Measurements from ENCODE around the gene VSIG4.

The VSIG4 gene

DNA sequence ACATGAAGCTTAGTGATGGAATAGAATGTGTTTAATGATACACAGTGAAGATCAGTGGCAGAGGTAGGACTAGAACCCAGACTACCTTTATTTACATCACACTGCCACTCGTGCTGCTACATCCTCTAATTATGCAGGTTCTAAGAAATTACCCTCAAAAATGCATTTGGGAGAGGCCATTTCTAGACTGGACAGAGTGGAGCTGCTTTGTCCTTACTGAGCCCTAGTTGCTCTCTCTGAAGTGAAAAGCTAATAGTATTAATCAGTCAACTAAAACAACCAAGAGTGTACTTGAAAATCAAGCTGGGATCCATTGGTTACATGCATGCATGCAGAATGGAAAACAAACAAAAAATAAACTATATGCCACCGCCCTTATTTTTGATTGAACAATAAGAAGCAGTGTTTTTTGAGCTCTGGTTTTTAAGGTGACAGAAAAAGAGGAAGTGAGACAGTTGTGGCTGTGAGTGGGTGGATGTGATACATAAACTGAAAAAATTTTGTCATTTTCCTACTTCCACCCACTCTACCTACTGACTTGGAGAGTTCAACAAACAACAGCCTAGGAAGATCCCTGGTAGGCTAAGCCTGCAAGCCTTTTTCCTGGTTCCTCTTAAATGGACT, 6.8 kb upstream of the VSIG4 start:
- no peak overlapping the region for H2BK5ac ChIP-seq (ENCODE audit: low read length)
- no peak overlapping the region for H3K9ac ChIP-seq (ENCODE audit: low read length)
- no peaks in the 10 kb centered on the region for H3K4me1 ChIP-seq (ENCODE audit: control insufficient read depth, low read depth, low read length)
- no peak overlapping the region for H3K27ac ChIP-seq (ENCODE audit: low read depth, low read length)
- no peak overlapping the region for H4K5ac ChIP-seq (ENCODE audit: low read length)
- no peaks in the 10 kb centered on the region for H3K36me3 ChIP-seq (ENCODE audit: control insufficient read depth, insufficient read depth, low read length)
- no CpG with 5 or more reads among the region's 2 CpGs for WGBS (ENCODE audit: extremely low coverage, insufficient coverage, low lambda C conversion rate)
- H2BK15ac ChIP-seq (replicated peaks; ENCODE audit: low read depth): no peak overlapping the region
- no peak overlapping the region for H2BK120ac ChIP-seq (ENCODE audit: low read depth, low read length)
- no peak overlapping the region for H3K4me2 ChIP-seq (ENCODE audit: low read length)
- no peak overlapping the region for H3K56ac ChIP-seq (ENCODE audit: low read length)
- no peak overlapping the region for H4K8ac ChIP-seq (ENCODE audit: low read depth, low read length)
- H3K23ac ChIP-seq (ENCODE audit: low read length): no peak overlapping the region
- no peaks in the 10 kb centered on the region for H3K79me1 ChIP-seq (ENCODE audit: low read length)
- H3K4ac ChIP-seq (ENCODE audit: low read depth, low read length): no peak overlapping the region
- H3K18ac ChIP-seq (ENCODE audit: low read length): no peak overlapping the region
- H3K4me3 ChIP-seq (ENCODE audit: low read length): no peak overlapping the region
- no peaks in the 10 kb centered on the region for H3K27me3 ChIP-seq (ENCODE audit: insufficient read depth, low read length, poor library complexity)
- no peak overlapping the region for H2AK5ac ChIP-seq (ENCODE audit: low read length)
- H3K79me2 ChIP-seq (ENCODE audit: control insufficient read depth, insufficient read depth, low read length): no peaks in the 10 kb centered on the region
- DNase-seq: no peak

GRCh38 chrX:66045894-66046293, 6.0 kb upstream of the VSIG4 start:
- Histone ChIP-seq H3K27ac (ENCODE audit: low read depth, low read length) (no peak overlapping the region), H3K79me1 (ENCODE audit: low read length) (no peaks in the 10 kb centered on the region), H3K79me2 (ENCODE audit: control insufficient read depth, insufficient read depth, low read length) (no peaks in the 10 kb centered on the region), H3K36me3 (ENCODE audit: control insufficient read depth, insufficient read depth, low read length) (no peaks in the 10 kb centered on the region), H2AK5ac (ENCODE audit: low read length) (no peak overlapping the region), H3K27me3 (ENCODE audit: insufficient read depth, low read length, poor library complexity) (no peaks in the 10 kb centered on the region), H2BK5ac (ENCODE audit: low read length) (no peak overlapping the region), H3K4me3 (ENCODE audit: low read length) (no peak overlapping the region), H3K18ac (ENCODE audit: low read length) (no peak overlapping the region), H3K23ac (ENCODE audit: low read length) (no peak overlapping the region), H3K4ac (ENCODE audit: low read depth, low read length) (no peak overlapping the region), H4K8ac (ENCODE audit: low read depth, low read length) (no peak overlapping the region), H2BK120ac (ENCODE audit: low read depth, low read length) (no peak overlapping the region), H3K56ac (ENCODE audit: low read length) (no peak overlapping the region), H2BK15ac (replicated peaks; ENCODE audit: low read depth) (no peak overlapping the region), H3K9ac (ENCODE audit: low read length) (no peak overlapping the region), H3K4me1 (ENCODE audit: control insufficient read depth, low read depth, low read length) (no peaks in the 10 kb centered on the region), H4K5ac (ENCODE audit: low read length) (no peak overlapping the region), H3K4me2 (ENCODE audit: low read length) (no peak overlapping the region)
- DNase-seq: no peak

DNA sequence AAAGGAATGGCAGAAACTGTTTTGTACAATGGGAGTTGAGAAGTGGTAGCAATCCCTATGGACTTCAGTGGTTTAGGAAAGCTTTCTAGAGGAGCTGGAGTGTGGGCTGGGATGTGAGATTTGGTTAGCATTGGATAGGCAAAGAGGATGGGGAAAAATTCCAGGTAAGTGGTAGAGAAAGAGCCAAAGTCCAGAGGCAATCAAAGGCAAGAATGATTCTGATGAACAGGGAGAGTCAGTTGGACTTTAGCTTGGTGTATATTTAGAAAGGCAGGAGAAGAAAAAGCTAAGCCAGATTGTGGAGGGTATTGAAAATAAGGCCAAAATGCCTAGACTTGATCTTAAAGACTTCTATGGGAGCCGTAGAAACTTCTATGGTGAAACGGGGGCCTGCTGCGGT, 3.7 kb upstream of the VSIG4 start:
- no peak overlapping the region for H2BK15ac ChIP-seq (replicated peaks; ENCODE audit: low read depth)
- no peak overlapping the region for H4K5ac ChIP-seq (ENCODE audit: low read length)
- H3K56ac ChIP-seq (ENCODE audit: low read length): no peak overlapping the region
- no peak overlapping the region for H3K23ac ChIP-seq (ENCODE audit: low read length)
- no peaks in the 10 kb centered on the region for H3K79me1 ChIP-seq (ENCODE audit: low read length)
- no peak overlapping the region for H3K27ac ChIP-seq (ENCODE audit: low read depth, low read length)
- no peaks in the 10 kb centered on the region for H3K79me2 ChIP-seq (ENCODE audit: control insufficient read depth, insufficient read depth, low read length)
- no peaks in the 10 kb centered on the region for H3K27me3 ChIP-seq (ENCODE audit: insufficient read depth, low read length, poor library complexity)
- no peaks in the 10 kb centered on the region for H3K4me1 ChIP-seq (ENCODE audit: control insufficient read depth, low read depth, low read length)
- no peak overlapping the region for H3K18ac ChIP-seq (ENCODE audit: low read length)
- no CpG with 5 or more reads among the region's 3 CpGs for WGBS (ENCODE audit: extremely low coverage, insufficient coverage, low lambda C conversion rate)
- no peak overlapping the region for H2BK5ac ChIP-seq (ENCODE audit: low read length)
- H3K4me2 ChIP-seq (ENCODE audit: low read length): no peak overlapping the region
- H3K36me3 ChIP-seq (ENCODE audit: control insufficient read depth, insufficient read depth, low read length): no peaks in the 10 kb centered on the region
- no peak for DNase-seq
- H2AK5ac ChIP-seq (ENCODE audit: low read length): no peak overlapping the region
- no peak overlapping the region for H2BK120ac ChIP-seq (ENCODE audit: low read depth, low read length)
- H4K8ac ChIP-seq (ENCODE audit: low read depth, low read length): no peak overlapping the region
- no peak overlapping the region for H3K9ac ChIP-seq (ENCODE audit: low read length)
- H3K4me3 ChIP-seq (ENCODE audit: low read length): no peak overlapping the region
- no peak overlapping the region for H3K4ac ChIP-seq (ENCODE audit: low read depth, low read length)

DNA sequence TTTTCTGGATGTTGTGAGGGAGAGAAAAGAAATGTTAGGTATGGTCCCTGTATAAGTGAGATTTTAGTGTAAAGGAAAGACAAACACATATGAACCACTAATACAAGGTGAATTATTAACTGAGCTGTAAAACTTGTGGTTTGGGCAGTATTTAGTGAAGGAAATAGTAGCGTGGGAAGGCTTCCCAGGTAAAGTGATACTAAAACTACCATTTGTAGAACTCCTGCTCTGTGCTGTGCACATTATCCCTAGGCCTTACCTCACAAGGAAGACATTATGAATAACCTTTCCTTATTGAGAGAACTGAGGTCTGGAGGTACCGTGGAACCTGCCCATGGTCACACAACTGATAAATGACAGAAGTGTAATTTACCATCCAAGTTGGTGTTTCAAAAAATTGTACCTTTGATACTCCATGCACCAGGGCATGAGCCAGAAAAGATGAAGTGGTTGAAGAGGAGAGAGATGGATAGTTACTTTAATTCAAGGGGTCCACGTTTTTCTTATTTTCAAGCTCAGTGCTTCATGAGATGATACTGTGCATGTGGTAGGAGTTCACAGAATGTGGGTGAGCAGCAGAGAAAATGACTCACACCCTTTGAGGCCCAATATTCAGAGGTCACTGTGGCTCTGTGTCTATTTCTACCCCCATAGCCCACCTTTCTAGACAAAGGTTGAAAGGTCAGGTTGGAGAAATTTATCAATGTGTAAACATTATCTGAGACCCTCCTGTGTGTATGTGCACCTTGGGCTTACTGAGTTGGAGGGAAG, 2.6 kb upstream of the VSIG4 start:
- Histone ChIP-seq H3K36me3 (ENCODE audit: control insufficient read depth, insufficient read depth, low read length) (no peaks in the 10 kb centered on the region), H3K4me3 (ENCODE audit: low read length) (no peak overlapping the region), H3K4ac (ENCODE audit: low read depth, low read length) (no peak overlapping the region), H4K5ac (ENCODE audit: low read length) (no peak overlapping the region), H2AK5ac (ENCODE audit: low read length) (no peak overlapping the region), H3K56ac (ENCODE audit: low read length) (no peak overlapping the region), H3K27ac (ENCODE audit: low read depth, low read length) (no peak overlapping the region), H3K9ac (ENCODE audit: low read length) (no peak overlapping the region), H4K8ac (ENCODE audit: low read depth, low read length) (no peak overlapping the region), H3K23ac (ENCODE audit: low read length) (no peak overlapping the region), H3K4me1 (ENCODE audit: control insufficient read depth, low read depth, low read length) (no peaks in the 10 kb centered on the region), H2BK5ac (ENCODE audit: low read length) (no peak overlapping the region), H3K79me1 (ENCODE audit: low read length) (no peaks in the 10 kb centered on the region), H3K79me2 (ENCODE audit: control insufficient read depth, insufficient read depth, low read length) (no peaks in the 10 kb centered on the region), H3K4me2 (ENCODE audit: low read length) (no peak overlapping the region), H2BK15ac (replicated peaks; ENCODE audit: low read depth) (no peak overlapping the region), H2BK120ac (ENCODE audit: low read depth, low read length) (no peak overlapping the region), H3K27me3 (ENCODE audit: insufficient read depth, low read length, poor library complexity) (no peaks in the 10 kb centered on the region), H3K18ac (ENCODE audit: low read length) (no peak overlapping the region)
- no CpG with 5 or more reads among the region's 3 CpGs for WGBS (ENCODE audit: extremely low coverage, insufficient coverage, low lambda C conversion rate)
- no peak for DNase-seq

- no peaks in the 10 kb centered on the region for H3K79me2 ChIP-seq (ENCODE audit: control insufficient read depth, insufficient read depth, low read length)
- H3K4me2 ChIP-seq (ENCODE audit: low read length): no peak overlapping the region
- no peak overlapping the region for H4K8ac ChIP-seq (ENCODE audit: low read depth, low read length)
- no peak overlapping the region for H3K18ac ChIP-seq (ENCODE audit: low read length)
- no peak overlapping the region for H3K23ac ChIP-seq (ENCODE audit: low read length)
- no peaks in the 10 kb centered on the region for H3K27me3 ChIP-seq (ENCODE audit: insufficient read depth, low read length, poor library complexity)
- no peak for DNase-seq
- no peaks in the 10 kb centered on the region for H3K4me1 ChIP-seq (ENCODE audit: control insufficient read depth, low read depth, low read length)
- H3K4me3 ChIP-seq (ENCODE audit: low read length): no peak overlapping the region
- H3K27ac ChIP-seq (ENCODE audit: low read depth, low read length): no peak overlapping the region
- H3K4ac ChIP-seq (ENCODE audit: low read depth, low read length): no peak overlapping the region
- H3K36me3 ChIP-seq (ENCODE audit: control insufficient read depth, insufficient read depth, low read length): no peaks in the 10 kb centered on the region
- H3K9ac ChIP-seq (ENCODE audit: low read length): no peak overlapping the region
- H3K56ac ChIP-seq (ENCODE audit: low read length): no peak overlapping the region
- no peak overlapping the region for H2AK5ac ChIP-seq (ENCODE audit: low read length)
- H3K79me1 ChIP-seq (ENCODE audit: low read length): no peaks in the 10 kb centered on the region
- no peak overlapping the region for H2BK120ac ChIP-seq (ENCODE audit: low read depth, low read length)
- H2BK5ac ChIP-seq (ENCODE audit: low read length): no peak overlapping the region
- H2BK15ac ChIP-seq (replicated peaks; ENCODE audit: low read depth): no peak overlapping the region
- no peak overlapping the region for H4K5ac ChIP-seq (ENCODE audit: low read length)
- WGBS (ENCODE audit: extremely low coverage, insufficient coverage, low lambda C conversion rate): no CpG with 5 or more reads among the region's 1 CpG
Measured at GRCh38 chrX:66038115-66038514, 1.8 kb downstream of the VSIG4 start.

GRCh38 chrX:66036231-66036630, 3.6 kb downstream of the VSIG4 start:
- no peak overlapping the region for H3K4me3 ChIP-seq (ENCODE audit: low read length)
- DNase-seq: no peak
- no peak overlapping the region for H2BK120ac ChIP-seq (ENCODE audit: low read depth, low read length)
- H2AK5ac ChIP-seq (ENCODE audit: low read length): no peak overlapping the region
- H3K4me2 ChIP-seq (ENCODE audit: low read length): no peak overlapping the region
- H4K5ac ChIP-seq (ENCODE audit: low read length): no peak overlapping the region
- H3K27me3 ChIP-seq (ENCODE audit: insufficient read depth, low read length, poor library complexity): no peaks in the 10 kb centered on the region
- H3K23ac ChIP-seq (ENCODE audit: low read length): no peak overlapping the region
- H3K9ac ChIP-seq (ENCODE audit: low read length): no peak overlapping the region
- no peak overlapping the region for H3K18ac ChIP-seq (ENCODE audit: low read length)
- no peaks in the 10 kb centered on the region for H3K79me1 ChIP-seq (ENCODE audit: low read length)
- H3K79me2 ChIP-seq (ENCODE audit: control insufficient read depth, insufficient read depth, low read length): no peaks in the 10 kb centered on the region
- no peaks in the 10 kb centered on the region for H3K36me3 ChIP-seq (ENCODE audit: control insufficient read depth, insufficient read depth, low read length)
- no peak overlapping the region for H3K27ac ChIP-seq (ENCODE audit: low read depth, low read length)
- no peak overlapping the region for H2BK5ac ChIP-seq (ENCODE audit: low read length)
- no peak overlapping the region for H2BK15ac ChIP-seq (replicated peaks; ENCODE audit: low read depth)
- no peak overlapping the region for H3K56ac ChIP-seq (ENCODE audit: low read length)
- no CpG with 5 or more reads among the region's 1 CpG for WGBS (ENCODE audit: extremely low coverage, insufficient coverage, low lambda C conversion rate)
- no peak overlapping the region for H4K8ac ChIP-seq (ENCODE audit: low read depth, low read length)
- H3K4ac ChIP-seq (ENCODE audit: low read depth, low read length): no peak overlapping the region
- H3K4me1 ChIP-seq (ENCODE audit: control insufficient read depth, low read depth, low read length): no peaks in the 10 kb centered on the region
